NCI-H146 (cell line): Measurements from ENCODE around the gene HAND1.

ENCODE experiments used
- DNase-seq: peaks from one replicate; lab custom pipeline; 2025; lab: John Stamatoyannopoulos, UW

The HAND1 gene

GRCh38 chr5:154459015-154459414 lies 19.0 kb downstream of the HAND1 start:
- DNase-seq, result no peak

GRCh38 chr5:154456540-154456939 lies 21.5 kb downstream of the HAND1 start:
- DNase-seq, result no peak

- DNase-seq, result no peak
Observed at GRCh38 chr5:154455585-154455984, 22.4 kb downstream of the HAND1 start.

GRCh38 chr5:154451957-154452356 lies 26.1 kb downstream of the HAND1 start:
- DNase-seq, result no peak

GRCh38 chr5:154449786-154450185 lies 28.2 kb downstream of the HAND1 start:
- DNase-seq, result no peak

GRCh38 chr5:154447089-154447725 lies 30.8 kb downstream of the HAND1 start:
- DNase-seq, result no peak

GRCh38 chr5:154446195-154447088 lies 31.6 kb downstream of the HAND1 start:
- DNase-seq, result peak; percentile 32

GRCh38 chr5:154445422-154446194 lies 32.4 kb downstream of the HAND1 start, which contains the start of gene SAP30L:
SAP30L (plus strand) TSS chr5:154445997; CDS start chr5:154446605, 608 bp downstream.
- peak; percentile 83 for DNase-seq

GRCh38 chr5:154444556-154445421 lies 33.2 kb downstream of the HAND1 start:
- peak; percentile 31 for DNase-seq

GRCh38 chr5:154442801-154443200 lies 35.2 kb downstream of the HAND1 start:
- DNase-seq, result no peak

GRCh38 chr5:154440540-154440939 lies 37.5 kb downstream of the HAND1 start:
- no peak for DNase-seq

- no peak for DNase-seq
Observed at GRCh38 chr5:154437281-154437965, 40.6 kb downstream of the HAND1 start.

GRCh38 chr5:154435226-154435625 lies 42.8 kb downstream of the HAND1 start:
- no peak for DNase-seq

GRCh38 chr5:154430961-154431630 lies 46.9 kb downstream of the HAND1 start:
- no peak for DNase-seq

GRCh38 chr5:154430466-154430865 lies 47.6 kb downstream of the HAND1 start:
- DNase-seq, result peak; percentile 44

GRCh38 chr5:154429341-154429740 lies 48.7 kb downstream of the HAND1 start:
- no peak for DNase-seq

GRCh38 chr5:154428208-154428607 lies 49.8 kb downstream of the HAND1 start:
- DNase-seq, result no peak
